Prostate gland (tissue), 2 donors: ENCODE data around the gene NR4A2.

Source experiments
- POLR2A ChIP-seq: fragments of 450-650 bp; IDR thresholded peaks from one replicate; pipeline ENCODE4 v1.6.1; 2016; ENCODE audit warnings: antibody characterized with exemption, mild to moderate bottlenecking
- TF ChIP-seq, protein P1 (sequence below), 4 experiments: fragments of 200-600 bp in 2 of 4; fragments of 450-650 bp in 2 of 4; sonication (generic) in 2 of 4; IDR thresholded peaks; 1 replicate in 3 of 4; 2 replicates in 1 of 4; pipeline ENCODE4 v1.5.1; 2016 to 2019; ENCODE audit warnings: antibody characterized with exemption in 4 of 4, mild to moderate bottlenecking in 2 of 4, moderate library complexity in 2 of 4

DNA sequence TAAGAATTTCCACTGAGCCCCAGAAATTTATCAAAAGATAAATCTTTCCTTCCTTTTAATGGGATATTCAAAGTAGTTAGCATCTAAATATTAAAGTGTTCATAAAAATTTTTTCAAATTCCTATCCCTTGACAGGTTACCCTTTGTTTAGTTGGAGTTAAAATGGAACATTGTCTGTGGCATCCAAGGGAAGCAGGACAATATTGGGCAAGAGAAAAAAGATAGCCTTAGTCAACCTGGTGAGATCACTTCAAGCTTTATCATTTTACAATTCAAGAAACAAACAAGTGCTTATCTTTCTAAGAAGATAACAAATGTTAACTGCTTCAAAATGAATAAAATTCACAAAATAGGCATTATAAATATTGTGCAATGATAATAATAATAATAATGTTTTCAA, 21.7 kb downstream of the NR4A2 start:
- no peak for TF ChIP-seq POLR2A
- TF ChIP-seq, protein P1, sequence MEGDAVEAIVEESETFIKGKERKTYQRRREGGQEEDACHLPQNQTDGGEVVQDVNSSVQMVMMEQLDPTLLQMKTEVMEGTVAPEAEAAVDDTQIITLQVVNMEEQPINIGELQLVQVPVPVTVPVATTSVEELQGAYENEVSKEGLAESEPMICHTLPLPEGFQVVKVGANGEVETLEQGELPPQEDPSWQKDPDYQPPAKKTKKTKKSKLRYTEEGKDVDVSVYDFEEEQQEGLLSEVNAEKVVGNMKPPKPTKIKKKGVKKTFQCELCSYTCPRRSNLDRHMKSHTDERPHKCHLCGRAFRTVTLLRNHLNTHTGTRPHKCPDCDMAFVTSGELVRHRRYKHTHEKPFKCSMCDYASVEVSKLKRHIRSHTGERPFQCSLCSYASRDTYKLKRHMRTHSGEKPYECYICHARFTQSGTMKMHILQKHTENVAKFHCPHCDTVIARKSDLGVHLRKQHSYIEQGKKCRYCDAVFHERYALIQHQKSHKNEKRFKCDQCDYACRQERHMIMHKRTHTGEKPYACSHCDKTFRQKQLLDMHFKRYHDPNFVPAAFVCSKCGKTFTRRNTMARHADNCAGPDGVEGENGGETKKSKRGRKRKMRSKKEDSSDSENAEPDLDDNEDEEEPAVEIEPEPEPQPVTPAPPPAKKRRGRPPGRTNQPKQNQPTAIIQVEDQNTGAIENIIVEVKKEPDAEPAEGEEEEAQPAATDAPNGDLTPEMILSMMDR (IDR thresholded peaks at IDR 0.05) = no peak
